Astrocyte of the spinal cord (primary cell): Measurements from ENCODE around the gene ARHGEF1.
"Not testable (repeated sequence)": the region's sequence is repeated elsewhere in the genome, so short reads cannot be mapped to it uniquely, and the experiment has no call there.

Experiments used
- DNase-seq: peaks from one replicate; pipeline ENCODE4 v3.0.0; 2011; ENCODE audit warnings: low read depth, low spot score
- H3K4me3 ChIP-seq: 2 replicates; pipeline ENCODE4 v1.5.1; 2011; ENCODE audit warnings: low read depth, mild to moderate bottlenecking, low read length, moderate library complexity
- in situ Hi-C: cut with HindIII; loops from 2 replicates; pipeline ENCODE4 v1.10.0; 2017; ENCODE audit warnings: low sequenced_read_pairs
- TF ChIP-seq, protein P1 (sequence below): IDR thresholded peaks from 2 replicates; pipeline ENCODE4 v1.5.1; 2012; ENCODE audit warnings: low read depth, mild to moderate bottlenecking, low read length, inconsistent platforms

The ARHGEF1 gene

DNA sequence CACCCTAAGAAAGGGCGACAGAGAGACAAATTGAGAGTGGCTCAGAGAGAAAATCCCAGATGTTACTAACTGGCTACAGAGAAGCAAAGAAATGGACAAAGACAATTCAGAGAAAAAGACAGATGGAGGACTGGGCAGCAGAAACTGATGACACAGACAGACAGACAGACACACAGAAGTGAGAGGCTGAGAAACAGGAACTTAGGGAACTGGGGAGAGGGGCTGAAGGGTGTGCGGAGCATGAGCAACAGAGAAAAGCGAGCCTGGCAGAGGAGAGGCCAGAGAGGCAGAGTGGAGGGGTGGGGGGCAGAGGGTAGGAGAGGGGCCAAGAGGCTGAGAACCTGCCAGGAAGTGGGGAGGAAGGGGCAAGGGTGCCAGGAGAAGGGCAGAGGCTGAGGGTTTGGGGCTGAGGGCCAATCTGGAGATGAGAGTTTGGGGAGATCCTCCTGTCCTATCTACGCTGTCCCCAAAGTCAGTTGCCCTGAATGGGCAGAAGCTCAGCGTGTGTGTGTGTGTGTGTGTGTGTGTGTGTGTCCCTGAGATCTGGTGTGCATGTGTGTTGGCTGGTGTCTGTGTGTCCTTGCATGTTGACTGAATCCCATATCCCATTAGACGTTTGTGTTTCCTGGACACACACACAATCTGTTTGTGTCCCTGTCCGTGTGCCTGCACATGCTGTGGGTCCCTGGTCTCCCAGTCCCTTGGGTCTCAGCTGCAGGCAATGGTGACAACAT, 50.9 kb downstream of the ARHGEF1 start:
- in situ Hi-C loops, result no loop called here
- no peak for DNase-seq
- TF ChIP-seq, protein P1, sequence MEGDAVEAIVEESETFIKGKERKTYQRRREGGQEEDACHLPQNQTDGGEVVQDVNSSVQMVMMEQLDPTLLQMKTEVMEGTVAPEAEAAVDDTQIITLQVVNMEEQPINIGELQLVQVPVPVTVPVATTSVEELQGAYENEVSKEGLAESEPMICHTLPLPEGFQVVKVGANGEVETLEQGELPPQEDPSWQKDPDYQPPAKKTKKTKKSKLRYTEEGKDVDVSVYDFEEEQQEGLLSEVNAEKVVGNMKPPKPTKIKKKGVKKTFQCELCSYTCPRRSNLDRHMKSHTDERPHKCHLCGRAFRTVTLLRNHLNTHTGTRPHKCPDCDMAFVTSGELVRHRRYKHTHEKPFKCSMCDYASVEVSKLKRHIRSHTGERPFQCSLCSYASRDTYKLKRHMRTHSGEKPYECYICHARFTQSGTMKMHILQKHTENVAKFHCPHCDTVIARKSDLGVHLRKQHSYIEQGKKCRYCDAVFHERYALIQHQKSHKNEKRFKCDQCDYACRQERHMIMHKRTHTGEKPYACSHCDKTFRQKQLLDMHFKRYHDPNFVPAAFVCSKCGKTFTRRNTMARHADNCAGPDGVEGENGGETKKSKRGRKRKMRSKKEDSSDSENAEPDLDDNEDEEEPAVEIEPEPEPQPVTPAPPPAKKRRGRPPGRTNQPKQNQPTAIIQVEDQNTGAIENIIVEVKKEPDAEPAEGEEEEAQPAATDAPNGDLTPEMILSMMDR, result no peak
- H3K4me3 ChIP-seq, result no peak overlapping the region

DNA sequence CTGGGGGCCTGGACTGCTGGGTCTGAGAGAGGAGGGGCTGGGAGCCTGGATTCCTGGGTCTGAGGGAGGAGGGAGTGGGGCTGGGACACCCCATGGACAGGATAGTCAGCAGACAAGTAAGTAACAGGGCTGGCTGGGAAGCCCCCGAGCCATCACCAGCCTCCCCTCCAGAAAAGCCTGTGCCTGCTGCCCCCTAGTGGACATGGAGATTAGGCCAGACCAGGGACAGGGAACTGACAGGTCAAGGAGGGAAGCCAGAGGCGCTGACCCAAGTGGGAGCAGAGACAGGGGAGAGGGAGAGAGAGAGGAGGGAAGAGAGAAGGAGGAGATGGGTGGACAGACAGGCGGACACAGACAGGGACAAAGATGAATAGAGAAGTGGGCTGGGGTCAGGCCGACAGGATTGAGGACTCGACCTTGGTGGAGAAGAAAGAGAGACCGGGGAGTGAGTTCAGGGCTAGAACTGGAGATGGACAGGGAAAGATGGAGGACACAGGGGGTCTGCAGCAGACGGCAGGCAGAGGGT, 51.9 kb downstream of the ARHGEF1 start:
- in situ Hi-C loops, result no loop called here
- TF ChIP-seq, protein P1, result peak; percentile 97
- DNase-seq, result peak; percentile 37

DNA sequence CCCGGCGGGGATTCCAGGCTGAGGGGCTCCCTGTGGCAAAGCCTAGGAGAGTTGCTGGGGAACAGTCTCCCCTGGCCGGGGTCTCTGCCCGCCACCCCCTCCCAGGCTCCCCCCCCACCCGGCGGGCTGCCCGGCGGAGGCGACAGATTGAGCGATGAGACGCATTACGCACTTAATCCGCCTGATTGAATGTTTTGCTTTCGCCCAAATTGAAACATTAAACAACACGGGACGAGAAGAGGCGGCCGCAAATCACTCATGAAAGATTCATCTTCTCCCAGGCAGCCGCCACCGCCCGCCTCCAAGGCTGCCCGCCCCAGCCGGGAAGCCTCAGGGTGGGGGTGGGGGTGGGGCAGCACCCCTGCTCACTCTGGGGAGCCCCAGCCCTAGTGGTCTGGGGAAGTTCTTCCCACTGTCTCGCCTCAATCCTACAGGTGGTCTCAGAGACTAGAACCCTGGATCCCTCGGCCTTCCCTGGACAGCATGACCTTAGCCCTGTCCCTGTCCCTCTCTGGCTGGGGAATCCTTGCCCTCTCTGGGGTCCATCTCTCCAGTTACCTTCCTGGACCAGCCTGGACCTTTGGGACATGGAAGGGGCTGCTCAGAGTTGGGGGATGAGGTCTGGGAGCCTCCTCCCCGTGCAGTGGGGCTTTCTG, 52.9 kb downstream of the ARHGEF1 start:
- H3K4me3 ChIP-seq, result no peak overlapping the region
- TF ChIP-seq, protein P1, result no peak
- no peak for DNase-seq
- in situ Hi-C loops, result no loop called here

More for the DNA sequence above, 51.9 kb downstream of the ARHGEF1 start:
- no peak overlapping the region for H3K4me3 ChIP-seq

DNA sequence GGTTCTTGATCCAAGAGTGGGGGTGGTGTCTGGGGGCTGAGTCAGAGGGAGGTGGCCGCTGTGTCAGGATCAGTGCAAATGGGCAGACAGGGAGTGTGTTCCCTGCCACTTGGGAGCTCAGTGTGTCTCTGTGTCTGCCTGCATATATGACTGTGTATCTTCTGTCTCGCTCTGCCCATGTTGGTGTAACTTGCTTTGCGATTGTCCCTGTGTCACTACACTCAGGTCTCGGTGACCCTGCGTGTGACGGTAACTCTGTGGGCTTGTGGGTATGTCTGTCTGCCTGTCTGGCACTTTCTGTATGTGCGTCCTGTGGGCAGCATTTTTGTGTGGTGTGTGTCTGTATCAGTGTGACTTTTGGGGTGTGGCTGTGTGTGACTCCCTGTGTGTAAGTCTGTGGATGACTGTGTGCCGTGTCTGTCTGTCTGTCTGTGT, 53.4 kb downstream of the ARHGEF1 start:
- in situ Hi-C loops, result no loop called here
- no peak for DNase-seq
- TF ChIP-seq, protein P1, result no peak
- H3K4me3 ChIP-seq, result no peak overlapping the region

DNA sequence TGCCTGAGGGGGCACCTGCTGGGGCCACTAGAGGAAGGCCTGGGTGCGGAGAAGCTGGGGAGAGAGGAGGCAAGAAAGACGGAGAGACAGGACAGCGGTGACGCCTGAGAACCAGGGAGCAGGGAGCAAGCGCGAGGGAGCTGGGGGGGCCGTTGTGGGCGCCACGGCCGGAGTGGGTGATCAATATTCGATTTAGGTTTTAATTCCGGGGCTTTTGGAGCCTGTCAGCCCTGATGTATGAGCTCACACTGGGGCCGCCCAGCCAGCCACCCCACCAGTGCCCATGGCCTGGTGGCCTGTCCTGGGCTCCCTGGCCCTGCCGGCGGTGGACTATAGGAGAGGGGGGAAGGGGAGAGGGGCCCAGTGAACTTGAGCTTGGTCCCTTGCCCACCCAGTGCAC, 54.0 kb downstream of the ARHGEF1 start:
- TF ChIP-seq, protein P1, result no peak
- no peak for DNase-seq
- H3K4me3 ChIP-seq, result no peak overlapping the region
- in situ Hi-C loops, result no loop called here

DNA sequence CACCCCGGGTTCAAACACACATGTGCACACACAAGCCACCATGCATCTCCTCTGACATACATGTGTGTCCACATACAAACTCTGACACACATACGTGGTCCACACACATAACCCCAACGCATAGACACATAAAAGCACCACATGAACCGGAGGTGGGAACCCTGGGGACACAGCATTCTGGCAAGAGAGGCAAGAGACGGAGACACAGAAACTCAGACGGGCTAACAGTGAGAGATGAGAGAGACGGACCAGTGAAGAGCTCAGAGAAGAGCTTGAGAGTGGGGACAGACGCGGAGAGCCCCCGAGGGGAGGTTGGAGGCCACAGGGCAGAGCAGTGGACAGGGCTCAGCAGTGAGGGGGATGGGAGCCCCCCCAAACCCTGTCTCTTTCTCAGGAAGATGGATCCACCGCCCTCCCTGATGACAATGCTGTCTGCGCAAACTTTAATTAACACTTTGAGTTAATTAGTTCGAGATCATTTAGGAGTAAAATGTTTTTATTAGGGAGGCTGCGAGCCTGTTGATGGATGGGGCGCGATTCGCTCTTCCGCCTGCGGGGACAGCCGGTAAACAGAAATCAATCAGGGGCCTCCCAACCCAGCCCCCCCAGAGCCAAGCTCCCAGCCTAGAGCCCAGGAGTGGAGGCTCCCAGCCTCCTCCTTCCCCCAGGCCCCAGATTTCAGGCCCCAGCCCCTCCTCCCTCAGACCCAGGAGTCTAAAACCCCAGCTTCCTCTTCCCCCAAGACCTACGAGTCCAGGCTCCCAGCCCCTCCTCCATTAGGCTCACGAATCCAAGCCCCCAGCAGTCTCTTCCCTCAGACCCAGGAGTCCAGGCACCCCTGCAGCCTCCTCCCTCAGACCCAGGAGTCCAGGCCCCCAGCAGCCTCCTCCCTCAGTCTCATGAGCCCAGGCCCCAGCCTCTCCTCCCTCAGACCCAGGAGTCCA, 54.8 kb downstream of the ARHGEF1 start:
- in situ Hi-C loops, result no loop called here
- no peak for DNase-seq
- no peak overlapping the region for H3K4me3 ChIP-seq
- TF ChIP-seq, protein P1, result no peak

DNA sequence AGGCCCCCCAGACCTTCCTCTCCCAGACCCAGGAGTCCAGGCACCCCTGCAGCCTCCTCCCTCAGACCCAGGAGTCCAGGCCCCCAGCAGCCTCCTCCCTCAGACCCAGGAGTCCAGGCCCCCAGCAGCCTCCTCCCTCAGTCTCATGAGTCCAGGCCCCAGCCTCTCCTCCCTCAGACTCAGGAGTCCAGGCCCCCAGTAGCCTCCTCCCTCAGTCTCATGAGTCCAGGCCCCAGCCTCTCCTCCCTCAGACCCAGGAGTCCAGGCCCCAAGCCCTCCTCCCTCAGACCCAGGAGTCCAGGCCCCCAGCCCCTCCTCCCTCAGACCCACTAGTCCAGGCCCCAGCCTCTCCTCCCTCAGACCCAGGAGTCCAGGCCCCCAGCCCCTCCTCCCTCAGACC, 56.2 kb downstream of the ARHGEF1 start:
- DNase-seq, in situ Hi-C loops, H3K4me3 ChIP-seq: not testable (repeated sequence)
